ENCODE data around the gene NPLOC4.
A peak's percentile ranks its signal among the peaks of the same experiment; 100 is the strongest.

NPLOC4 gene

DNA sequence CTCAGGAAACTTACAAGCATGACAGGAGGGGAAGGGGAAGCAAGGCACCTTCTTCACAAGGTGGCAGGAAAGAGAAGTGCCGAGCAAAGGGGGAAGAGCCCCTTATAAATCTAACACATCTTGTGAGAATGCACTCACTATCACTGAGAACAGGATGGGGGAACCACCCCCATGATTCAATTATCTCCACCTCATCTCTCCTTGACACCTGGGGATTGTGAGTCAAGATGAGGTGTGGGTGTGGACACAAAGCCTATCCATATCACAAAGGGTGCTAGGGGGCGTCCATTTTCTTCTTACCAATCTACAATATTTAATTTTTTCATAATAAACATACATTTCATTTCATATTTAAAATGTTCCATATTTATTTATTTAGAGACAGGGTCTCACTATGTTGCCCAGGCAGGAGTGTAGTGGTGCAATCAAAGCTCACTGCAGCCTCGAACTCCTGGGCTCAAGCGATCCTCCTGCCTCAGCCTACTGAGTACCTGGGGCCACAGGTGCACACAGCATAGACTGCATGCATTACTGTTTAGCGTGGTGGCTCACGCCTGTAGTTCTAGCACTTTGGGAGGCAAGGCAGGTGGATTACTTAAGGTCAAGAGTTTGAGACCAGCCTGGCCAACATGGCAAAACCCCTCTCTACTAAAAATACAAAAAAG, 58.2 kb downstream of the NPLOC4 start:
- no peak for DNase-seq (ENCODE audit: extremely low read depth, low read depth)
- TF ChIP-seq, protein P1, sequence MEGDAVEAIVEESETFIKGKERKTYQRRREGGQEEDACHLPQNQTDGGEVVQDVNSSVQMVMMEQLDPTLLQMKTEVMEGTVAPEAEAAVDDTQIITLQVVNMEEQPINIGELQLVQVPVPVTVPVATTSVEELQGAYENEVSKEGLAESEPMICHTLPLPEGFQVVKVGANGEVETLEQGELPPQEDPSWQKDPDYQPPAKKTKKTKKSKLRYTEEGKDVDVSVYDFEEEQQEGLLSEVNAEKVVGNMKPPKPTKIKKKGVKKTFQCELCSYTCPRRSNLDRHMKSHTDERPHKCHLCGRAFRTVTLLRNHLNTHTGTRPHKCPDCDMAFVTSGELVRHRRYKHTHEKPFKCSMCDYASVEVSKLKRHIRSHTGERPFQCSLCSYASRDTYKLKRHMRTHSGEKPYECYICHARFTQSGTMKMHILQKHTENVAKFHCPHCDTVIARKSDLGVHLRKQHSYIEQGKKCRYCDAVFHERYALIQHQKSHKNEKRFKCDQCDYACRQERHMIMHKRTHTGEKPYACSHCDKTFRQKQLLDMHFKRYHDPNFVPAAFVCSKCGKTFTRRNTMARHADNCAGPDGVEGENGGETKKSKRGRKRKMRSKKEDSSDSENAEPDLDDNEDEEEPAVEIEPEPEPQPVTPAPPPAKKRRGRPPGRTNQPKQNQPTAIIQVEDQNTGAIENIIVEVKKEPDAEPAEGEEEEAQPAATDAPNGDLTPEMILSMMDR (IDR thresholded peaks at IDR 0.05; ENCODE audit: low read depth, low read length), result no peak

DNA sequence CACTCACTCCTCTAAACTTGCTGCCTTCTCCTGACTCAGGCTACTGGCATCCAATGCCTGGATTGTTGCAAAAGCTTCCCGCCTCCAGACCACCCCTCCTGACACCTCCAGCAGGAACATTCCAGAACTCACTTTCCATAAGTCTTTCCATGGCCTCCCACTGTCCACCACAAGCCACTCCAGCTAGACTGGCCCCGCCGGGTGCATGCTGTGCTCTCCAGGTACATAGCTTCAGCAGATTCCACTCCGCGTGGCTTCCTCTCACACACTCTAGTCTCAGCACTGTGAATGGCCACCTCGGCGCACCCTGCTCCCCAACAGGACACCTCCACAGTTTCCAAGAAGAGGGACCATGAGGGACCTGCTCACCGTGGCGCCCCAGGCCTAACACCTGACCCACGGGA, 58.9 kb downstream of the NPLOC4 start:
- TF ChIP-seq, protein P1 (IDR thresholded peaks at IDR 0.05; ENCODE audit: low read depth, low read length), result no peak
- no peak for DNase-seq (ENCODE audit: extremely low read depth, low read depth)

DNA sequence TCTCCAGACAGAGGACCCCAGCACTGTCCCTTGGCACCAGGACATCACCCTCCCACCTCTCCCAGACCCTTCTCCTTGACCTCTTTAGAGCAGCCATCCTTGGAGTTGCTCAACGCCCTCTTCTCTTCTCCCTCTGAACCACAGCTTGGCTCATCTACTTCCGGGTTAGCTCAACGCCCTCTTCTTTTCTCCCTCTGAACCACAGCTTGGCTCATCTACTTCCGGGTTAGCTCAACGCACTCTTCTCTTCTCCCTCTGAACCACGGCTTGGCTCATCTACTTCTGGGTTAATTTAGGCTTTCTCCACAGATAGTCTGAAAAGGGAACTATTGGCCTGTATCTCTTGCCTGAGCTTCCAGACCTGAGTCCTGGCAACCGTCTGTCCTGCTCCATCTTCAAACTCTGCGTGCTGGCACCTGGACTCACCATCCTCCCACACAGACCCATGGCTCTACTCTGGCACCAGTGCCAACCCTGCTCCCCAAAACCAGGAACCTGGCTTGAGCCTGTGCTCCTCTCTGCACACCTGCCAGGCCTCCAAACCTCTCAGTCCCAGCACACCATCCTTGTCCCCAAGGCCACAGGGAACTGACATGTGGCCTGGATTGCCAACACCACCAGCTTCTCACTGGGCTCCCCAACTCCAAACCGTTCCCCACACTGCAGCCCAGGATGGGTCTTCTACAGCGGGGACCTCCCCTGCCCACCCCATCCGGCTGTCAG, 59.5 kb downstream of the NPLOC4 start:
- no peak for DNase-seq (ENCODE audit: extremely low read depth, low read depth)
- TF ChIP-seq, protein P1 (IDR thresholded peaks at IDR 0.05; ENCODE audit: low read depth, low read length), result no peak

DNA sequence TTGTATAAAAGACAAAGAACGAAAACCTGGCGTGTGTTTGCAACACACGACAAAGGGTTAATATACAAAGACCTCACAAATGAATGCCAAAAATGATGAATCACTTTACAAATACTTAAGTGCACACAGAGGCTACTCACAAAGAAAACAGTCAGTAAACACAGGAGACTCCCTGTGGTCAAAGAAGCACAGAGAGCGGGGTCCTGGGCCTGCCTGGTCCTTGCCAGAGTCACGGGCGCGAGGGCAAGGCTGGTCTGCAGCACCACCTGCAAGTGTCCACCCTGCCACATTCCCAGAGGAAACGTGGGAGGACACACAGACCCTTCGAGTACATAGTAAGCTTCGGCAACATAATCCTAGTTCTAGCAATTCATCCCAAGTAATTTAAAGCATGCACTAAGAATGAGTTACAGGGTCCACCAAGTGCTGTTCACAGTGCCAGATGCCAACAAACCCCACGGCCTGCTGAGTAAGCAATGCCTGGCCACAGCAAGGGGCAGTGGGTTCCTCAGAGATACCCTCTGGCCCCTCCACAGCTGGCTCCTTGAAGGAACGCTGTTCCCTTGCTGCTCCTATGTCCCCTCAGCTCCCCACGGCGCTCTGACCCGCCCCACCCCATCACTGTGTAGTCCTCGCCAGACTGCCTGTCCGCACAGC, 60.2 kb downstream of the NPLOC4 start:
- TF ChIP-seq, protein P1 (IDR thresholded peaks at IDR 0.05; ENCODE audit: low read depth, low read length), result peak; percentile 15
- DNase-seq (ENCODE audit: extremely low read depth, low read depth), result no peak

DNA sequence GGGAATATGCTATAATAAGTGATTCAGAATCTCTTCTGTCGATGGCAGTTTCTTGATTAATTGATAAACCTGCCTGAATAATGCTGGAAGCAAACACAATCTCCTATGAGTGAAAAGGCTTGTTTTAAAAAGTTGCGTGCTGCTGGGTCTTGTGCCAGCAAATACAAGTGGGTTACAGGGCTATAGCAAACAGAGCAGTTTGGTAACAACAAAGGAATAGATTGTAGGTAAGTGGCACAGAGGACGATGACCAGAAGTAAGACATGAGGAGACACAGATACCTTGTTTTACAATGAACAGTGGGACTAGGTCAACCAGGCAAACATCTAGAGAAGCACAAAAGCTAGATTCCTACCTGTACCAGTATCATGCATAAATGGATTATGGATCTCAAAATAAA, 61.1 kb downstream of the NPLOC4 start:
- TF ChIP-seq, protein P1 (IDR thresholded peaks at IDR 0.05; ENCODE audit: low read depth, low read length), result no peak
- no peak for DNase-seq (ENCODE audit: extremely low read depth, low read depth)

DNA sequence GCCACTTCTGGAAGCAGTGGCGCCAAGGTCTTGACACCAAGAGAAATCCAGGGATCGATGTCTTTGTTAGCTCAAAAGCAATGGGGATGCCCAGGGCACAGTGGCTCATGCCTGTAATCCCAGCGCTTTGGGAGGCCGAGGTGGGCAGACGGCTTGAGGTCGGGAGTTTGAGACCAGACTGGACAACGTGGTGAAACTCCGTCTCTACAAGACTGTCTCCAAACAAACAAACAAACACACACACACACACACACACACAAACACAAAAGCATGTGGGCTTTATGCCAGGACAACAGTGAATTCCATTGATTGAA, 62.3 kb downstream of the NPLOC4 start:
- no peak for DNase-seq (ENCODE audit: extremely low read depth, low read depth)

More for the DNA sequence above, 62.3 kb downstream of the NPLOC4 start:
- TF ChIP-seq, protein P1 (IDR thresholded peaks at IDR 0.05; ENCODE audit: low read depth, low read length), result no peak

Data from AG09319 (cell line).